NCI-H146 (cell line): ENCODE measurements around the gene TBC1D1.
A peak's percentile ranks its signal among the peaks of the same experiment; 100 is the strongest.

Source experiments
- DNase-seq: peaks from one replicate; lab custom pipeline; 2025; lab: John Stamatoyannopoulos, UW

TBC1D1 gene

GRCh38 chr4:38049545-38050170, 158.8 kb downstream of the TBC1D1 start:
- no peak for DNase-seq

GRCh38 chr4:38050560-38051350, 159.9 kb downstream of the TBC1D1 start:
- no peak for DNase-seq

GRCh38 chr4:38055566-38055965, 164.7 kb downstream of the TBC1D1 start:
- DNase-seq: no peak

GRCh38 chr4:38056011-38056685, 165.3 kb downstream of the TBC1D1 start:
- DNase-seq: no peak

GRCh38 chr4:38058151-38058550, 167.3 kb downstream of the TBC1D1 start:
- no peak for DNase-seq

- no peak for DNase-seq
Observed at GRCh38 chr4:38060829-38061431, 170.0 kb downstream of the TBC1D1 start.

GRCh38 chr4:38062088-38062775, 171.3 kb downstream of the TBC1D1 start:
- peak; percentile 67 for DNase-seq

- DNase-seq: no peak
Observed at GRCh38 chr4:38062776-38063097, 171.9 kb downstream of the TBC1D1 start.

- DNase-seq: no peak
Observed at GRCh38 chr4:38065176-38065575, 174.3 kb downstream of the TBC1D1 start.

- no peak for DNase-seq
Observed at GRCh38 chr4:38065900-38066299, 175.0 kb downstream of the TBC1D1 start.

- DNase-seq: no peak
Observed at GRCh38 chr4:38067499-38067898, 176.6 kb downstream of the TBC1D1 start.

GRCh38 chr4:38068107-38068506, 177.2 kb downstream of the TBC1D1 start:
- no peak for DNase-seq

- peak; percentile 28 for DNase-seq
Observed at GRCh38 chr4:38069271-38069760, 178.4 kb downstream of the TBC1D1 start.

GRCh38 chr4:38071801-38072431, 181.0 kb downstream of the TBC1D1 start:
- no peak for DNase-seq

- no peak for DNase-seq
Observed at GRCh38 chr4:38072578-38072977, 181.7 kb downstream of the TBC1D1 start.

- DNase-seq: no peak
Observed at GRCh38 chr4:38073596-38074234, 182.8 kb downstream of the TBC1D1 start.

GRCh38 chr4:38075370-38076152, 184.7 kb downstream of the TBC1D1 start:
- peak; percentile 38 for DNase-seq

GRCh38 chr4:38076153-38076669, 185.3 kb downstream of the TBC1D1 start:
- no peak for DNase-seq

- DNase-seq: no peak
Observed at GRCh38 chr4:38077791-38078489, 187.1 kb downstream of the TBC1D1 start.
